ENCODE data around the gene ETV5.

GRCh38 chr3:186133980-186134379, 25.1 kb upstream of the ETV5 start:
- TF ChIP-seq, protein P1, sequence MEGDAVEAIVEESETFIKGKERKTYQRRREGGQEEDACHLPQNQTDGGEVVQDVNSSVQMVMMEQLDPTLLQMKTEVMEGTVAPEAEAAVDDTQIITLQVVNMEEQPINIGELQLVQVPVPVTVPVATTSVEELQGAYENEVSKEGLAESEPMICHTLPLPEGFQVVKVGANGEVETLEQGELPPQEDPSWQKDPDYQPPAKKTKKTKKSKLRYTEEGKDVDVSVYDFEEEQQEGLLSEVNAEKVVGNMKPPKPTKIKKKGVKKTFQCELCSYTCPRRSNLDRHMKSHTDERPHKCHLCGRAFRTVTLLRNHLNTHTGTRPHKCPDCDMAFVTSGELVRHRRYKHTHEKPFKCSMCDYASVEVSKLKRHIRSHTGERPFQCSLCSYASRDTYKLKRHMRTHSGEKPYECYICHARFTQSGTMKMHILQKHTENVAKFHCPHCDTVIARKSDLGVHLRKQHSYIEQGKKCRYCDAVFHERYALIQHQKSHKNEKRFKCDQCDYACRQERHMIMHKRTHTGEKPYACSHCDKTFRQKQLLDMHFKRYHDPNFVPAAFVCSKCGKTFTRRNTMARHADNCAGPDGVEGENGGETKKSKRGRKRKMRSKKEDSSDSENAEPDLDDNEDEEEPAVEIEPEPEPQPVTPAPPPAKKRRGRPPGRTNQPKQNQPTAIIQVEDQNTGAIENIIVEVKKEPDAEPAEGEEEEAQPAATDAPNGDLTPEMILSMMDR (conservative IDR thresholded peaks at IDR 0.05; ENCODE audit: low read depth, low read length) = no peak
- no peak for TF ChIP-seq EZH2 (IDR thresholded peaks at IDR 0.05; ENCODE audit: borderline replicate concordance, low read depth, low read length, poor library complexity, severe bottlenecking)

Measured in A673 (cell line).